ENCODE results near the gene GLB1L.
"Not testable (repeated sequence)": the region's sequence is repeated elsewhere in the genome, so short reads cannot be mapped to it uniquely, and the experiment has no call there.

GLB1L gene

GRCh38 chr2:219245148-219245898, at the start of gene GLB1L, which contains the start of gene STK16:
TSS of gene GLB1L (minus strand) at chr2:219245444. CDS start at chr2:219243573, 1,871 bp downstream.
TSS of gene STK16 (plus strand) at chr2:219245479. CDS start at chr2:219246000, 521 bp downstream.
- FAIRE-seq, result no peak

DNA sequence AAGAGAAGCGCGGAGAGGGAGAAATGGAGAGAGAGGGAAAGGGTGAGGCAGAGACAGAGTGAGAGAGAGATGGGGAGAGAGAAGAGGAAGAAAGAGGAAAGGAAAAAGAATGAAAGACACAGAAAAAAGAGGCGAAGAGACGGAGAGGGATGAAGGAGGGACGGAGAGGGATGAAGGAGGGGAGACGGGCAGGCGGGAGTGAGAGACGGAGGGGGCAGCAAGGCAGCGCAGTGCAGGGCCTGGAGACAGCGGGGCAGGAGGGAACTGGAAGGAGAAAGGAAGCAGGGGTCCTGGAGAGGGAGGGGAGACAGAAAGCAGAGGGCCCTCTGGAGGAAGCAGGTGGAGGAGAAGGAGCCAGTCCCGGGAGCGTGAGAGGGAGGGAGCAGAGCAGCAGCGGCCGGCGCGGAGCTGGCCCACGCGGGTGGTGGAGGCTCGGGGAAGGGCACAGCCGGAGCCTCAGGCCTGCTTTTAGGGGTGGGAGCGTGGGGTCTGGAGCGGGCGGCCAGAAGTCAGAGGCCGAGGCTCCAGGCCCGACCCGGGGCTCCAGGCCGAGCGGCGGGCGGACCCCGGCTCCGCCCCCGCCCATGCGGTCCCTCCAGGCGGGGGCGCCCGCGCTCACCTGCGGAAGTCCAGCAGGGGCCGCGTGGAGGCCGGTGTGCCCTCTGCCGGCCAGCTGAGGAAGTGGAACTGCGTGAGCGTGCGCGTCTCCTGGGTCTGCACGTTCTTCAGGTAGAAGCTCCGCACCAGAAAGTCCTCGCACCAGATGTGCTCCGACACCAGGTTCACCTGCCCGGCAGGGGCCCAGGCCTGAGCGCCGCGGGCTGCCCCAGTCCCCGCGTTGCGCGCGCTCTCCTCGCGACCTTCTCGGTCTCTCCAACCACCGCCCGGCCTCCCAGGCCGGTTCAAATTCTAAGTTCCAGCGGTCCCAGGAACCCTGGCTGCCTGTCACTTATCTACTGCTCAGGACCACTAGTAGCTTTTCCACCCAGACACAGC, 49.4 kb upstream of the GLB1L start:
- no peak for FAIRE-seq

DNA sequence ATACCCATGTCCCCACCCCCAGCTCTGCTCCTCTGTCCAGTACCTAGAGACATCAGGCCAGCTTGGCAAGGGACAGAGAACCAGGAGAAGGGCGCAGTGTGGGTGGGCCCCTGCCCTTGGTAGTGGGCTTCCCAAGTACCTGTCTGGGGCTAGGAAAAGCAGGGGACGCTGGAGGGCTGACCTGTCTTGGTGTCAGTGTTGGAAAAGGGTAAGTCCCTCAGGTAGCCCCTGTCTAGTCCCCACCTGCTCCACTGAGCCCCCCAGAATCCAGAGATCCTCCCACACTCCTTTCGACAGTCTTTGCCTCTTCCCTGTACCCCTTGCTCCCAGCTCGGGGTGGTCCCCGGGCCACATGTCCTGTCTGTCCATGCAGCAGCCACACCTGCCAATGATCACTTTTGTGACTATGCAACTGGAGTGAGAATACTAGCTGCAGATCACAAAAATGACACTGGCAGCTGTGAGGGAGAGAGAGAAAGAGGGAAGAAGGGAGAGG, 48.5 kb upstream of the GLB1L start:
- FAIRE-seq, result no peak

GRCh38 chr2:219292616-219293015, 47.4 kb upstream of the GLB1L start:
- no peak for FAIRE-seq

DNA sequence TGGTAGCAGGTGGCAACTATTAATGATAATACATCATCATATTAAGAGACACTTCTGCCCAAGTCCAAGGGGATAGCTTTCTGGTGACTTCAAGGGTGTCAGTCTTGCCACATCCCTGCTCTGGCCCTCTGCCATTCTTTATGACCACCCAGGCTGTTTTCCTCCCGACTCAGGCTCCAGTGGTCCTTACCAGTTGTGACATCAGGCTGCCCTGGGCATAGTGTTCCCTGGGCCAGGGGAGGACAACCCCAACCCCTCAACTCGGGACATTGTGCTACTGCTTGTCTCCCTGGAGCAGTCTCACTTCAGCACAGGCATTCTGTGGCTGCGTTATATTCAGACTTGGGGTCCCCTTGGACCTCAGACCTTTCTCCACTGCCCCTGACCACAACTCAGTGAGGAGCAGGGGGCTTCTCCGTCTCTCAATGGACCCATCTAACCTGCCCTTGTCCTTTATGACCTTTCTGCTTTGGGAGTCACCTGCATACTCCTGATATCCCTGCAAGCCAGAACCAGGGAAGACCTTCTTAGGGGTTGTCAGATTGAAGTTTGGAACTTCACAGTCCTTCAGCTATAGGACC, 46.8 kb upstream of the GLB1L start:
- no peak for FAIRE-seq

DNA sequence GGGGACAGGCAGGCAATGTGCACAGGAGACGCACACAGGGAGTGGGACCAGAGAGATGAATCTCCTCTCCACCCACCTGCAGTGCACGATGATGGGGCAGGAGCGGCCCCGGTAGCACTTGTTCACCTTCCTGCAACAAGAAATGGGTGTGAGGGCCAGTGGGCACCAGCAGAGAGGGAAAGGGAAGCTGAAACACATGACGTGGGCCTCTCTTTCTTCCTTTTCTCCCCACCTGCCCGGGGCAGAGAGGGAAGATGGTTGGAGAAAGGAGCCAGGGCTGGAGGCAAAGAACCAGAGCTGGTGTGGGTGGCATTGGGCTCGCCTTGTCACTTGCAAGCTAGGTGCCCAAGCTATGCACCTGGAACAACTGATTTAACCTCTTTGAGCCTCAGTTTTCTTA, 46.1 kb upstream of the GLB1L start:
- no peak for FAIRE-seq

GRCh38 chr2:219290381-219291171, 45.3 kb upstream of the GLB1L start:
- no peak for FAIRE-seq

- FAIRE-seq, result no peak
Observed at GRCh38 chr2:219289537-219290361, 44.5 kb upstream of the GLB1L start.

DNA sequence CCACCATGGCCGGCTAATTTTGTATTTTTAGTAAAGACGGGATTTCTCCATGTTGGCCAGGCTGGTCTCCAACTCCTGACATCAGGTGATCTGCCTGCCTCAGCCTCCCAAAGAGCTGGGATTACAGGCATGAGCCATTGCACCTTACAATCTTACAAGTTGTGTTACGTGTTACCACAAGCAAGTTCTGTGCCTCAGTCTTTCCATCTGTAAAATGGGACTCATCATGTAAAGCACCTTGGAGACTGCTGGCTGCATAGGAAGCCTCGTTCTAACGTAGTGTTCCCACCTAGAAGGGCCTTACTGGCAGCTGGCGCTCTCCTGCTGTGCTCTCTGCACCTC, 43.9 kb upstream of the GLB1L start:
- FAIRE-seq, result no peak

GRCh38 chr2:219287580-219288265, 42.5 kb upstream of the GLB1L start:
- no peak for FAIRE-seq

- FAIRE-seq, result not testable (repeated sequence)
Observed at GRCh38 chr2:219287116-219287440, 41.8 kb upstream of the GLB1L start.

DNA sequence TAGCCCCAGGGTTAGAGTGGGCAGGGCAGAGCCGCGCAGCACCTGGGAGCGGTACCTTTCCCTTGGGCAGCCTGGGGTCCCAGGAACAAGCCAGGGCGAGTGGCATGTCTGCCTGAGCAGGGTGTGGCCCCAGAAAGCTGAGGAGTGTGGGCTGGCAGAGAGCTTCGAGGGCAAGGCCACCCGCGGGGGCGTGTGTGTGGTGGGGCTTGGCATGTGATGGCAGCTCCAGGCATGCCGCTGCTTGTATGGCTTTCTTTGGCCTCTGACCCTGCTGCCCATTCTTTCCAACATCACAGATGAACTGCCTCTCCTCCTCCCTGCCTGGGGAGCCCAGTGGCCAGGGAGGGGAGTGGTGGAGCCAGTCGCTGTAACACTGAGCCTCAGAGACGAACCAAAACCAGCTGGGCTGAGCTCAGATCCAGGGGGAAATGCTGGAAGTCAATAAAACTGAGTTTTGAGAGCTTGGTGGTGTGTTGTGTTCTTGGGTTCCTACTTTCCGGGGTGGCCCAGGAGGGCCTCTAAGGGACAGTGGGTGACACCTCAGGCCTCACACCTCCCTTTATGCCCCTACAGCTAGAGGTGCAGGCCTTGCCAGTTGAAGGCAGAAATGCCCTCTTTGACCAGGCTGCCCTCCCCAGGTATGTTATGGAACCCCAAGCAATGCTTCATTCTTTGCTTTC, 41.3 kb upstream of the GLB1L start:
- no peak for FAIRE-seq

- FAIRE-seq, result no peak
Observed at GRCh38 chr2:219285894-219286425, 40.7 kb upstream of the GLB1L start.

- no peak for FAIRE-seq
Observed at GRCh38 chr2:219285373-219285735, 40.1 kb upstream of the GLB1L start.

DNA sequence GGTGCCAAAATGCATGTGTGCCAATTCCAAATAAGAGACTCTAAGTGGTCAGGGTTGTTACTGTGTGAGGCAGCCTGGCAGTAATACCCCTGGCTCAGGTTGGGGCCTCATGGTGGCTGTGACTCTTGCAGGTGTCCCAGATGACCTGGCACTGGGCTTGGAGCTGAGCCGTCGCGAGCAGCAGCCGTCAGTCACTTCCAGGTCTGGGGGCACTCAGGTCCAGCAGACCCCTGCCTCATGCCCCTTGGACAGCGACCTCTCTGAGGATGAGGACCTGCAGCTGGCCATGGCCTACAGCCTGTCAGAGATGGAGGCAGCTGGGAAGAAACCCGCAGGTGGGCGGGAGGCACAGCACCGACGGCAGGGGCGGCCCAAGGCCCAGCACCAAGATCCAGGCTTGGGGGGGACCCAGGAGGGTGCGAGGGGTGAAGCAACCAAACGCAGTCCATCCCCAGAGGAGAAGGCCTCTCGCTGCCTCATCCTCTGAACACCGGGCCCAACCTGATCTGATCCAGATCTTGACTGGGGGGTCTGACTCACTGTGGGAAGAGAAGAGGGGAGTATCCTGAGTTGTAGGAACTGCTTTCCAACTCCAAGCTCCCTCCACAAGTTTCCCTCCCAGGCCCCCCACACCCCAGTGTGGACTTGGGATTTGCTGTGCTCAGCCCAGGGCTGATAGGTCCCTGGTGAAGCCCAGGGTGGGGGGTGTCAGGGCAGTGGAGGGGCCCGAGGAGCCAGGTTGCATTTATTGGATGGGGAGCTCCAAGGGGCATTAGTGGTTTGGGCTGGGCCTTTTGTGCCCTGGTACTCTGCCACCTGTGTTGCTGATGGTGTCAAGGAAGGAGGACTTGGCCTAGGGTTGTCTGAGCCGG, 39.5 kb upstream of the GLB1L start:
- no peak for FAIRE-seq

- FAIRE-seq, result no peak
Observed at GRCh38 chr2:219282943-219283581, 37.8 kb upstream of the GLB1L start.

DNA sequence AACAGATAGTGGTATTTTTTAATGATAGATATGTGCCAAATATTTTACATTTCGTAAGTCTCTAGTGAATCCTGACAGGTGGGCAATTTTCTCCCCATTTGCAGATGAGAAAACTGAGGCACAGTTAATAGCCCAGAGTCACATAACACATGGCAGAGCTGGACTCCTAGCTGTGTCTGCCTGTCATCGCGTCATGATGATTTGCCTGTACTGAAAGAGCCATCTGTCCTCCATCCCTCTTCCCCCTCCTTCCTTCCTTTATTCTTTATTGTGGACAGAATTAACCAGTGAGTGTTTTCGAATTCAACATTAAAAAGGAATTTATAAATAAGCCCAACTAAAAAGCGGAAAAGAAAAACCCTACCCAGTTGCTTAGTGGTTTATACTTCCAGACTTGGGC, 37.1 kb upstream of the GLB1L start:
- no peak for FAIRE-seq

DNA sequence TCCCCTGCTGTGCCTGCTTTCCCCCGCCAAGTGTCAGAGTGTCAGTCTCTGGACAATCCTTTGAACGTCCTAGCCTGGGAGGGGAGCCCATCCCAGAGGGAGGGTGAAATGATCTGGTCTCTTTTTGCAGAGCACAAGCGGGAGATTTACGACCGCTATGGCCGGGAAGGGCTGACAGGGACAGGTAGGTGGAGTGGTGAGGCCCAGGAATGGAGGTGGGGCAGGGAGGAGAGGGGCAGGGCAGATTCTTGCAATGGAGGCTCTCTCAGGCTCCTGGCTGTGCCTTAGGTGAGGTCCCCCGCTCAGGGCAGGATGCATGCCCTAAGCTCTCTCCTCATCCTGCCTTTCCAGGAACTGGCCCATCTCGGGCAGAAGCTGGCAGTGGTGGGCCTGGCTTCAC, 36.3 kb upstream of the GLB1L start:
- FAIRE-seq, result no peak

DNA sequence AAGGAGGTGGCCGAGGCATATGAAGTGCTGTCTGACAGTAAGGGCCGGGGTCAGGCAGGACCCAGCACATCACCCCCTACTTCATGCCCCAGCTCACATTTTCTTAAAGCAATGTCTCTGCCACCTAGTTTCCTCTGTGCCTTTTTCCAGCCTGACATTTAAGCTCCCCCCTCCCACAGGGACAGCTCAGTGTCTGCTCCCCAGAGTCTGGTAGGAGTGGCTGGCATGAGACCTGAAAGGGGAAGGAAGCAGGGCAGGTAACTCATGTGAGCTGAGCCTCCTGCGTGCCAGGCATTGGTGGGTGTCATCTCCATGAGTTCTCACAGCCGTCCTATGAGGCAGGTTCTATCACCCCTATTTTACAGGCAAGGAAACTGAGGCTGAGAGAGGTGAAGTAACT, 35.4 kb upstream of the GLB1L start:
- FAIRE-seq, result no peak

All from colon (tissue), 2 donors.